Measurements from ENCODE around the gene ARHGAP24.

The ARHGAP24 gene

DNA sequence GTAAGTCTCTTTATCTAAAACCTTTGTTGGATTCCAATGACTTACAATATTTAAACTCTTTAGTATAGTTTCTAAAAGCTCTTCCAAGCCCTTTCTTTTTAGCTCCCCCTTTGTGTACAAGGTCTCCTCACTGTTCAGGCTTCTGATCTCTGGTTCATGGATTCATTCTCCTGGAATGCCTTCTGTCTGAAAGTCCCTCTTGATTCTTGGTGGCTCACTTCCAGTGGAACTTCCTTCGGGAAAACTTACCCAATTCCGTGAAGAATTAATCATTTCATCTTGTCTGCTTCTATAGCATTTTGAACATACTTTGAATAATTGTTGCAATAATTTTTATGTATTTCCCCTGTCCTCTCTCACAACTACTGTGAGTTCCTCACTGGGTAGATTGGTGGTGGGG lies 3.6 kb downstream of the ARHGAP24 start:
- in situ Hi-C loops (cut with HindIII; ENCODE audit: low sequenced_read_pairs) = no loop called here
- H3K4me3 ChIP-seq (ENCODE audit: low read depth, low read length) = no peak overlapping the region
- no peak for DNase-seq (ENCODE audit: low read depth, low spot score)
- TF ChIP-seq, protein P1, sequence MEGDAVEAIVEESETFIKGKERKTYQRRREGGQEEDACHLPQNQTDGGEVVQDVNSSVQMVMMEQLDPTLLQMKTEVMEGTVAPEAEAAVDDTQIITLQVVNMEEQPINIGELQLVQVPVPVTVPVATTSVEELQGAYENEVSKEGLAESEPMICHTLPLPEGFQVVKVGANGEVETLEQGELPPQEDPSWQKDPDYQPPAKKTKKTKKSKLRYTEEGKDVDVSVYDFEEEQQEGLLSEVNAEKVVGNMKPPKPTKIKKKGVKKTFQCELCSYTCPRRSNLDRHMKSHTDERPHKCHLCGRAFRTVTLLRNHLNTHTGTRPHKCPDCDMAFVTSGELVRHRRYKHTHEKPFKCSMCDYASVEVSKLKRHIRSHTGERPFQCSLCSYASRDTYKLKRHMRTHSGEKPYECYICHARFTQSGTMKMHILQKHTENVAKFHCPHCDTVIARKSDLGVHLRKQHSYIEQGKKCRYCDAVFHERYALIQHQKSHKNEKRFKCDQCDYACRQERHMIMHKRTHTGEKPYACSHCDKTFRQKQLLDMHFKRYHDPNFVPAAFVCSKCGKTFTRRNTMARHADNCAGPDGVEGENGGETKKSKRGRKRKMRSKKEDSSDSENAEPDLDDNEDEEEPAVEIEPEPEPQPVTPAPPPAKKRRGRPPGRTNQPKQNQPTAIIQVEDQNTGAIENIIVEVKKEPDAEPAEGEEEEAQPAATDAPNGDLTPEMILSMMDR (IDR thresholded peaks at IDR 0.05; ENCODE audit: low read depth, low read length) = no peak

DNA sequence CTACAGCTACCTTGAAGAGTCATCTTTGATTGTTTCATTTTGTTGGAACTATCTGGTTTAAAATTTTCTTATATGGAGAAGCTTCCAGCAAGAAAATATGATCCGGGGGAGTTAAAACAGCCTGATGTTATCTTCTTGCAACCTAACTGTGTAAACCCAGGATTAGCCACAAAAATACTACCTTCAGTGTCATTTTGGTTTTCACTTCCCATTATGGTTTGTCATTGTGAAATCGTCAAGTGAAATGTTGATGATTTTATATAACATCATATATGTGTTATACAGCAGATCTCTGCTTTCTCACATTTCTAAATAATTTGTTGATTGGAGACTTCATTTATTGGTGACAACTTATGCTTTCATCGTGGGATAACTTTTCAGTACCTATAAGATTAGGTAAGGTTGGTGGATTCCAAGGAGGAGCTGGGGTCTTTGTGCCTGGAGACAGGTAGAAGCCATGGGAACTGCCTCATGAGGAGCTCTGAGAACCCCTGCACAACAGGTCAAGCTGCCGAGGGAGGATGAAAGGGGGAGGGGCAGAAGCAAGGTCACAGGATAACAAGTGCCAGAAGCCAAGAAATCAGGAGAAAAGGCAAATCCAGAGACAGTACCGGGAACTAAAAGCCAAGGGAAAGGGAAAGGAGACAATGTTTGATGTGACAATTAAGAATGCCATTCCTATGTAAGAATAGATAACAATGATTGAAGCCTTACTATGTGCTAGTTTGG lies 7.2 kb downstream of the ARHGAP24 start:
- no peak overlapping the region for H3K4me3 ChIP-seq (ENCODE audit: low read depth, low read length)
- TF ChIP-seq, protein P1 (IDR thresholded peaks at IDR 0.05; ENCODE audit: low read depth, low read length) = no peak
- DNase-seq (ENCODE audit: low read depth, low spot score) = no peak
- in situ Hi-C loops (cut with HindIII; ENCODE audit: low sequenced_read_pairs) = no loop called here

DNA sequence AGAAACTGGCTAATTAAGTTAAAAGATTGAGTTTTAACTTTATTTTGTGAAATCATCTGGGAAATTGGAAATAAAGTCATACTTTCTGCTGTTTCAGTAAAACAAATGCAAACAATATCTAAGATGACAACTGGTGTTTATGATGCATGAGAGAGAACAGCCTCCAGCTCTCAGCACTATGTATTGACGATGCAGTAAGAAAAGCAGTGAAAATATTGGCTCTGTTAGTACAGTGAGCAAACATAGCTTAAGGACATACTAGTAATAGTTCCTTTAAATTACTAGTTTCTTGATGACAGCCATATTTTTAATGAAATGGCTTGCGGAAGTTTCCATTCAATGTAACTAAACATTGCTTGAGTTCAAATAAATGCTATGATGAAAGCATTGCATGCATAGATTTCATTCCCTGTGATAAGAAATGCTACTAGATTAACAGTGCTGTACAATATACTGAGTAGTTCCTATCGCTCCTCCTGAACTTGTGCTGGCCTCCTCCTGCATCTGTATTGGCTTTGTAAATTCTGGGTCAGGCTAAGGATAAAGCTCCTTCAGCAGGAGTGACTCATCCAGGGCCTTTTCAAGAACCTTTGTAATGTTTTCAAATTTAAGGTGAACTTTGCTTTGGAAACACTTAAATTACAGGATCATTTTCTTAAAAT lies 11.6 kb downstream of the ARHGAP24 start:
- peak; percentile 26 for DNase-seq (ENCODE audit: low read depth, low spot score)
- in situ Hi-C loops (cut with HindIII; ENCODE audit: low sequenced_read_pairs) = no loop called here
- H3K4me3 ChIP-seq (ENCODE audit: low read depth, low read length) = no peak overlapping the region
- TF ChIP-seq, protein P1 (IDR thresholded peaks at IDR 0.05; ENCODE audit: low read depth, low read length) = no peak

DNA sequence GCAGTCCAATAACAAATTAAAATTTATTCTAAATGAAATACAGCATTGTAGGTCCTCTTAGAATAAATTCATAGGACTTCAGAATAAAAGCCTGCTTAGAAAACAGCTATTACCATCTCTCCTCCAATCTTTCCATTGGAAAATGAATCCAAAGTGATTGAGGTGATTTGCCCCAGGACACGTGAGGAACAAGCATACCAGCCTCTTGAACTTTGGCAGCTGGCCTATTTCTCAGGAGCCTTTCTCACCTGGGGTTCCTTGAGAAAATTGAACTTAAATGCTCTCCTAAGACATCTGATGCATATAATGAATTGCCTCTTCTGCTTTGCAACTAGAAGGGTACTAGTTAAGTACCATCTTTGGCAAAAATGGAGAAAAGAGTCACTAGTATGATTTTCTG lies 13.5 kb downstream of the ARHGAP24 start:
- H3K4me3 ChIP-seq (ENCODE audit: low read depth, low read length) = no peak overlapping the region
- TF ChIP-seq, protein P1 (IDR thresholded peaks at IDR 0.05; ENCODE audit: low read depth, low read length) = no peak
- no peak for DNase-seq (ENCODE audit: low read depth, low spot score)
- in situ Hi-C loops (cut with HindIII; ENCODE audit: low sequenced_read_pairs) = no loop called here

DNA sequence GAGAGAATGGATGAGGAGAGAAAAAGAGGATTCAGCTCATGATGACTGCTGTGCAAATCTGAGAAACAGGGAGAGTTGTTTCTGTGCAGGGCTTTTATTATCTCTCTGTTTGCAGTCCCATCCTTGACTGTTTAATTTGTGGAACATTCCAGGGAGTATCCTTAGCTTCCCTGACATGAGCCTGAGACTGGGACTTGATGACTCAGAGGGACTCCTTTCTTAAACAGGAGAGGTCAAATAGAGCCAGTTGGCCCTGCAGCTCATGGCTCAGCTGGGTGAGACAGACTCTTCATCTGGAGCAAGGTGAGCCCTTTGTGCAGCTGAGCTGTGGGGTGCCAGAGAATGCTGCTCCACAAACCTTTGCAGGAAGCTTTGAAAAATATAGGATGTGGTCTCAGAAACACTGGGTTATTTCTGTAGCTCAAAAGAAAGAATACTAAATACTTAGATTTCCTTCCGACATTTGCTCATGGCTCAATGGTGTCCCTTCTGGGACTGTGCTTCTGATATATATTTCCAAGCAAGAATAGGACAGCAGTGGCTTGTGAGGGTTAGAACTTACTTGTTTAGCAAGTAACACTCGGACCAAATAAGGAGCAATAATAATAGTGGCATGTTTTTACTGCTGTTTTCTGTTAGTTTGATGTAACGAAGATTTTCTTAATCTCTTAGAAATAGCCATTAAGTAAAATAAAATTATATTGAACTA lies 14.5 kb downstream of the ARHGAP24 start:
- in situ Hi-C loops (cut with HindIII; ENCODE audit: low sequenced_read_pairs) = no loop called here
- no peak overlapping the region for H3K4me3 ChIP-seq (ENCODE audit: low read depth, low read length)

GRCh38 chr4:85491527-85491926 lies 16.6 kb downstream of the ARHGAP24 start:
- in situ Hi-C loops (cut with HindIII; ENCODE audit: low sequenced_read_pairs) = no loop called here
- DNase-seq (ENCODE audit: low read depth, low spot score) = no peak
- TF ChIP-seq, protein P1 (IDR thresholded peaks at IDR 0.05; ENCODE audit: low read depth, low read length) = no peak
- no peak overlapping the region for H3K4me3 ChIP-seq (ENCODE audit: low read depth, low read length)

More for the DNA sequence above, 14.5 kb downstream of the ARHGAP24 start:
- DNase-seq (ENCODE audit: low read depth, low spot score) = peak; percentile 46
- TF ChIP-seq, protein P1 (IDR thresholded peaks at IDR 0.05; ENCODE audit: low read depth, low read length) = no peak

Measured in astrocyte of the spinal cord (primary cell).